ENCODE measurements around the gene UBASH3A.

The UBASH3A gene

GRCh38 chr21:42444745-42445059 lies 41.0 kb downstream of the UBASH3A start:
- no peak overlapping the region for H4K8ac ChIP-seq (ENCODE audit: low read length)
- no peak overlapping the region for H2BK120ac ChIP-seq (ENCODE audit: low read depth, low read length)
- no peak overlapping the region for H3K9ac ChIP-seq (ENCODE audit: low read length)
- H2AK5ac ChIP-seq (ENCODE audit: low read length, severe bottlenecking): no peak overlapping the region
- no peak for DNase-seq
- H3K4me3 ChIP-seq (ENCODE audit: insufficient read depth in 1 of 2, low read depth in 1 of 2, low read length in 2 of 2): no peak overlapping the region
- H3K36me3 ChIP-seq (ENCODE audit: control insufficient read depth in 1 of 2, insufficient read depth in 2 of 2, low read depth in 1 of 2, low read length in 2 of 2): no peaks in the 10 kb centered on the region
- H3K27me3 ChIP-seq (ENCODE audit: control insufficient read depth in 1 of 2, insufficient read depth in 1 of 2, low read length in 2 of 2): peaks cover 8 to 40% of the 10 kb centered on the region in 2 experiments
- H2BK12ac ChIP-seq (ENCODE audit: low read length in 2 of 2): no peak overlapping the region
- H3K4me2 ChIP-seq (ENCODE audit: low read length, poor library complexity, severe bottlenecking): no peak overlapping the region
- H3K27ac ChIP-seq (ENCODE audit: low read length, poor library complexity, severe bottlenecking): no peak overlapping the region
- H4K91ac ChIP-seq (ENCODE audit: low read length): no peak overlapping the region
- no peaks in the 10 kb centered on the region for H3K79me1 ChIP-seq (replicated peaks; ENCODE audit: low read length, poor library complexity, severe bottlenecking)
- WGBS: 84% methylated on average over 10 of the region's 10 CpGs
- H3K9me3 ChIP-seq (ENCODE audit: control insufficient read depth, low read length): no peaks in the 10 kb centered on the region
- no peak overlapping the region for H3K4ac ChIP-seq (ENCODE audit: low read depth in 1 of 2, low read length in 2 of 2)
- H3K14ac ChIP-seq (ENCODE audit: low read length in 2 of 2): no peak overlapping the region
- H2AFZ ChIP-seq (ENCODE audit: low read depth, low read length): no peak overlapping the region
- H2BK5ac ChIP-seq (ENCODE audit: low read depth, low read length, poor library complexity, severe bottlenecking): no peak overlapping the region
- H3K18ac ChIP-seq (ENCODE audit: low read depth in 1 of 2, low read length in 2 of 2): no peak overlapping the region
- H2BK15ac ChIP-seq (ENCODE audit: low read depth, poor library complexity, severe bottlenecking): no peak overlapping the region
- H3K4me1 ChIP-seq (ENCODE audit: control insufficient read depth, insufficient read depth, low read depth, low read length): peaks cover 10% of the 10 kb centered on the region
- no peak overlapping the region for H3K23ac ChIP-seq (ENCODE audit: low read length in 2 of 2)

- no peak overlapping the region for H3K4me2 ChIP-seq (ENCODE audit: low read length, poor library complexity, severe bottlenecking)
- H3K4me1 ChIP-seq (ENCODE audit: control insufficient read depth, insufficient read depth, low read depth, low read length): peaks cover 14% of the 10 kb centered on the region
- H2BK15ac ChIP-seq (ENCODE audit: low read depth, poor library complexity, severe bottlenecking): no peak overlapping the region
- no peak overlapping the region for H3K4ac ChIP-seq (ENCODE audit: low read depth in 1 of 2, low read length in 2 of 2)
- DNase-seq: no peak
- H3K27me3 ChIP-seq (ENCODE audit: control insufficient read depth in 1 of 2, insufficient read depth in 1 of 2, low read length in 2 of 2): peaks cover 8 to 40% of the 10 kb centered on the region in 2 experiments
- H2AK5ac ChIP-seq (ENCODE audit: low read length, severe bottlenecking): no peak overlapping the region
- 76% methylated on average over 7 of the region's 7 CpGs for WGBS
- no peak overlapping the region for H4K91ac ChIP-seq (ENCODE audit: low read length)
- no peak overlapping the region for H2BK5ac ChIP-seq (ENCODE audit: low read depth, low read length, poor library complexity, severe bottlenecking)
- no peak overlapping the region for H3K27ac ChIP-seq (ENCODE audit: low read length, poor library complexity, severe bottlenecking)
- H2AFZ ChIP-seq (ENCODE audit: low read depth, low read length): no peak overlapping the region
- H3K14ac ChIP-seq (ENCODE audit: low read length in 2 of 2): no peak overlapping the region
- H3K18ac ChIP-seq (ENCODE audit: low read depth in 1 of 2, low read length in 2 of 2): no peak overlapping the region
- no peak overlapping the region for H3K4me3 ChIP-seq (ENCODE audit: insufficient read depth in 1 of 2, low read depth in 1 of 2, low read length in 2 of 2)
- no peaks in the 10 kb centered on the region for H3K9me3 ChIP-seq (ENCODE audit: control insufficient read depth, low read length)
- H2BK12ac ChIP-seq (ENCODE audit: low read length in 2 of 2): no peak overlapping the region
- no peak overlapping the region for H3K9ac ChIP-seq (ENCODE audit: low read length)
- no peaks in the 10 kb centered on the region for H3K36me3 ChIP-seq (ENCODE audit: control insufficient read depth in 1 of 2, insufficient read depth in 2 of 2, low read depth in 1 of 2, low read length in 2 of 2)
- H3K79me1 ChIP-seq (replicated peaks; ENCODE audit: low read length, poor library complexity, severe bottlenecking): no peaks in the 10 kb centered on the region
- no peak overlapping the region for H2BK120ac ChIP-seq (ENCODE audit: low read depth, low read length)
- no peak overlapping the region for H4K8ac ChIP-seq (ENCODE audit: low read length)
- H3K23ac ChIP-seq (ENCODE audit: low read length in 2 of 2): no peak overlapping the region
These were observed 41.6 kb downstream of the UBASH3A start for GRCh38 chr21:42445311-42445710.

- no peak overlapping the region for H2BK12ac ChIP-seq (ENCODE audit: low read length in 2 of 2)
- H3K27ac ChIP-seq (ENCODE audit: low read length, poor library complexity, severe bottlenecking): no peak overlapping the region
- H3K79me1 ChIP-seq (replicated peaks; ENCODE audit: low read length, poor library complexity, severe bottlenecking): no peaks in the 10 kb centered on the region
- peaks cover 8 to 40% of the 10 kb centered on the region in 2 experiments for H3K27me3 ChIP-seq (ENCODE audit: control insufficient read depth in 1 of 2, insufficient read depth in 1 of 2, low read length in 2 of 2)
- H3K4ac ChIP-seq (ENCODE audit: low read depth in 1 of 2, low read length in 2 of 2): no peak overlapping the region
- no peak overlapping the region for H2AFZ ChIP-seq (ENCODE audit: low read depth, low read length)
- H3K4me3 ChIP-seq (ENCODE audit: insufficient read depth in 1 of 2, low read depth in 1 of 2, low read length in 2 of 2): no peak overlapping the region
- no peak overlapping the region for H2BK120ac ChIP-seq (ENCODE audit: low read depth, low read length)
- DNase-seq: no peak
- H3K14ac ChIP-seq (ENCODE audit: low read length in 2 of 2): no peak overlapping the region
- H4K91ac ChIP-seq (ENCODE audit: low read length): no peak overlapping the region
- H3K4me1 ChIP-seq (ENCODE audit: control insufficient read depth, insufficient read depth, low read depth, low read length): peaks cover 16% of the 10 kb centered on the region
- no peak overlapping the region for H2BK5ac ChIP-seq (ENCODE audit: low read depth, low read length, poor library complexity, severe bottlenecking)
- no peak overlapping the region for H3K18ac ChIP-seq (ENCODE audit: low read depth in 1 of 2, low read length in 2 of 2)
- H3K23ac ChIP-seq (ENCODE audit: low read length in 2 of 2): no peak overlapping the region
- 88% methylated on average over 4 of the region's 4 CpGs for WGBS
- H3K4me2 ChIP-seq (ENCODE audit: low read length, poor library complexity, severe bottlenecking): no peak overlapping the region
- no peaks in the 10 kb centered on the region for H3K9me3 ChIP-seq (ENCODE audit: control insufficient read depth, low read length)
- no peak overlapping the region for H2AK5ac ChIP-seq (ENCODE audit: low read length, severe bottlenecking)
- no peak overlapping the region for H3K9ac ChIP-seq (ENCODE audit: low read length)
- no peaks in the 10 kb centered on the region for H3K36me3 ChIP-seq (ENCODE audit: control insufficient read depth in 1 of 2, insufficient read depth in 2 of 2, low read depth in 1 of 2, low read length in 2 of 2)
- H2BK15ac ChIP-seq (ENCODE audit: low read depth, poor library complexity, severe bottlenecking): no peak overlapping the region
- no peak overlapping the region for H4K8ac ChIP-seq (ENCODE audit: low read length)
These were observed 42.8 kb downstream of the UBASH3A start for GRCh38 chr21:42446531-42446930.

DNA sequence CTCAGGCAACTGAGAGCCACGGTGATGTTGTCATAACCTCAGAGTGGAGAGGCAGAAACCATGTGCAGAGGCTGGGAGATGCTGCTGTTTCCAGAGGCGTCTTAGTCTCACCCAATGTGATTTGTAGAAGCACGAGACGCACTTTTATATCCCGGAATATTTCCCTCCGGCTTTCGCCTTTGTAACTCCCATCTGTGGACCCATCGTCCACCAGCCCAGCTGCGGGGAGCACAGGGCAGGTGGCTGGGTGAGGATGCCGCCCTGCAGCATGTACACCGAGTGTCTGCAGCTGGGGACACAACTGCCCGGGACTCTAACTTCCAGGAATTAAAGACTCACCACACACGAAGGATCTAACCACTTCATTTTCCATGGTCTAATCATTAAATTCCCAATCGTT lies 43.5 kb downstream of the UBASH3A start:
- DNase-seq: no peak
- Histone ChIP-seq H3K4me3 (ENCODE audit: insufficient read depth in 1 of 2, low read depth in 1 of 2, low read length in 2 of 2) (no peak overlapping the region), H3K4me2 (ENCODE audit: low read length, poor library complexity, severe bottlenecking) (no peak overlapping the region), H3K79me1 (replicated peaks; ENCODE audit: low read length, poor library complexity, severe bottlenecking) (no peaks in the 10 kb centered on the region), H4K8ac (ENCODE audit: low read length) (no peak overlapping the region), H2AK5ac (ENCODE audit: low read length, severe bottlenecking) (no peak overlapping the region), H3K27me3 (ENCODE audit: control insufficient read depth in 1 of 2, insufficient read depth in 1 of 2, low read length in 2 of 2) (peaks cover 8 to 42% of the 10 kb centered on the region in 2 experiments), H2BK15ac (ENCODE audit: low read depth, poor library complexity, severe bottlenecking) (no peak overlapping the region), H3K4me1 (ENCODE audit: control insufficient read depth, insufficient read depth, low read depth, low read length) (peaks cover 19% of the 10 kb centered on the region), H3K14ac (ENCODE audit: low read length in 2 of 2) (no peak overlapping the region), H3K9me3 (ENCODE audit: control insufficient read depth, low read length) (no peaks in the 10 kb centered on the region), H2BK5ac (ENCODE audit: low read depth, low read length, poor library complexity, severe bottlenecking) (no peak overlapping the region), H3K23ac (ENCODE audit: low read length in 2 of 2) (no peak overlapping the region), H2BK120ac (ENCODE audit: low read depth, low read length) (no peak overlapping the region), H3K27ac (ENCODE audit: low read length, poor library complexity, severe bottlenecking) (no peak overlapping the region), H3K4ac (ENCODE audit: low read depth in 1 of 2, low read length in 2 of 2) (no peak overlapping the region), H2BK12ac (ENCODE audit: low read length in 2 of 2) (no peak overlapping the region), H3K9ac (ENCODE audit: low read length) (no peak overlapping the region), H3K18ac (ENCODE audit: low read depth in 1 of 2, low read length in 2 of 2) (no peak overlapping the region), H3K36me3 (ENCODE audit: control insufficient read depth in 1 of 2, insufficient read depth in 2 of 2, low read depth in 1 of 2, low read length in 2 of 2) (no peaks in the 10 kb centered on the region), H2AFZ (ENCODE audit: low read depth, low read length) (no peak overlapping the region), H4K91ac (ENCODE audit: low read length) (no peak overlapping the region)
- 82% methylated on average over 14 of the region's 14 CpGs for WGBS
